Natural killer cell (primary cell): ENCODE data around the gene E2F3. TPM values are rescaled to one million over a fixed set of nuclear protein-coding genes. Genes with fewer than 3 reads are reported as not detected.

Source experiments
- ATAC-seq, 3 donors: fragments of 150-1000 bp in 2 of 3; fragments of 200-7000 bp in 1 of 3; cut with Tn5 transposase; 1 replicate in 1 of 3; 2 replicates in 2 of 3; pipeline ENCODE4 v1.10.0; 2021; ENCODE audit warnings: mild to moderate bottlenecking in 2 of 3, moderate library complexity in 2 of 3
- DNase-seq, 2 donors: peaks; one replicate each; pipeline versions ENCODE4 v3.0.0 to v3.0.0-alpha.2; 2013 to 2021; ENCODE audit warnings: mixed read lengths in 1 of 2
- H3K27ac ChIP-seq: one replicate; pipeline ENCODE4 v1.5.1; 2013; ENCODE audit warnings: mild to moderate bottlenecking, low read length
- H3K27me3 ChIP-seq: one replicate; pipeline ENCODE4 v1.6.1; 2013; ENCODE audit warnings: low read length; ENCODE audit not compliant: control insufficient read depth, insufficient read depth
- H3K36me3 ChIP-seq: one replicate; pipeline ENCODE4 v1.6.1; 2013; ENCODE audit warnings: low read length; ENCODE audit not compliant: control insufficient read depth, insufficient read depth
- H3K4me1 ChIP-seq: one replicate; pipeline ENCODE4 v1.6.1; 2013; ENCODE audit warnings: low read length; ENCODE audit not compliant: control insufficient read depth, insufficient read depth
- H3K4me3 ChIP-seq: one replicate; pipeline ENCODE4 v1.5.1; 2013; ENCODE audit warnings: low read length
- H3K9me3 ChIP-seq: one replicate; pipeline ENCODE4 v1.6.1; 2013; ENCODE audit warnings: low read length; ENCODE audit not compliant: control insufficient read depth, insufficient read depth
- H3K27ac Mint-ChIP-seq, 2 donors: one replicate each; pipeline ENCODE4 v1.8.0; 2022; ENCODE audit warnings: mild to moderate bottlenecking in 2 of 2, mixed read lengths in 2 of 2, moderate library complexity in 1 of 2
- H3K27me3 Mint-ChIP-seq, 2 donors: one replicate each; pipeline ENCODE4 v1.8.0; 2022; ENCODE audit warnings: low read depth in 2 of 2, mixed read lengths in 2 of 2
- H3K36me3 Mint-ChIP-seq: one replicate; pipeline ENCODE4 v1.8.0; 2022; ENCODE audit warnings: mixed read lengths
- H3K4me1 Mint-ChIP-seq, 2 donors: one replicate each; pipeline ENCODE4 v1.8.0; 2022; ENCODE audit warnings: mixed read lengths in 2 of 2
- H3K4me3 Mint-ChIP-seq: one replicate; pipeline ENCODE4 v1.8.0; 2022; ENCODE audit warnings: mild to moderate bottlenecking, moderate library complexity, mixed read lengths
- H3K9me3 Mint-ChIP-seq, 2 donors: one replicate each; pipeline ENCODE4 v1.8.0; 2022; ENCODE audit warnings: mixed read lengths in 2 of 2
- WGBS: methylation state at CpG from one replicate; pipeline ENCODE4 v1.1.7; 2013; ENCODE audit warnings: missing lambda C conversion rate; ENCODE audit not compliant: insufficient coverage; 5-methylcytosine and 5-hydroxymethylcytosine counted together
- intact Hi-C: fragments of 100-400 bp; cut with micrococcal nuclease; formaldehyde crosslinking; loops from one replicate; pipeline ENCODE4 v1.14.2; 2022
- total RNA-seq, 4 donors: library from RNA; stranded (reverse); fragments of 120-200 nt in 1 of 4; gene quantifications; one replicate each; pipeline versions ENCODE4 v1.2.3 to v1.2.4, GENCODE V29; 2013 to 2022
- TF ChIP-seq, protein P1 (sequence below): fragments of 200-600 bp; IDR thresholded peaks from one replicate; pipeline ENCODE4 v1.8.0; 2022; ENCODE audit warnings: antibody characterized with exemption

Gene E2F3
- total RNA-seq, 3 donors from 2014 or later (not counting 1 experiment from before 2014, with no cell fraction given), result 8.2 to 14.7 (median 12.2) TPM

- H3K4me1 Mint-ChIP-seq, result peaks cover 25 to 37% of the 10 kb centered on the region in 2 donors
- Histone ChIP-seq H3K36me3 (no peaks in the 10 kb centered on the region), H3K4me1 (no peaks in the 10 kb centered on the region), H3K4me3 (no peak overlapping the region), H3K9me3 (no peaks in the 10 kb centered on the region), H3K27me3 (no peaks in the 10 kb centered on the region), H3K27ac (no peak overlapping the region)
- TF ChIP-seq, protein P1, sequence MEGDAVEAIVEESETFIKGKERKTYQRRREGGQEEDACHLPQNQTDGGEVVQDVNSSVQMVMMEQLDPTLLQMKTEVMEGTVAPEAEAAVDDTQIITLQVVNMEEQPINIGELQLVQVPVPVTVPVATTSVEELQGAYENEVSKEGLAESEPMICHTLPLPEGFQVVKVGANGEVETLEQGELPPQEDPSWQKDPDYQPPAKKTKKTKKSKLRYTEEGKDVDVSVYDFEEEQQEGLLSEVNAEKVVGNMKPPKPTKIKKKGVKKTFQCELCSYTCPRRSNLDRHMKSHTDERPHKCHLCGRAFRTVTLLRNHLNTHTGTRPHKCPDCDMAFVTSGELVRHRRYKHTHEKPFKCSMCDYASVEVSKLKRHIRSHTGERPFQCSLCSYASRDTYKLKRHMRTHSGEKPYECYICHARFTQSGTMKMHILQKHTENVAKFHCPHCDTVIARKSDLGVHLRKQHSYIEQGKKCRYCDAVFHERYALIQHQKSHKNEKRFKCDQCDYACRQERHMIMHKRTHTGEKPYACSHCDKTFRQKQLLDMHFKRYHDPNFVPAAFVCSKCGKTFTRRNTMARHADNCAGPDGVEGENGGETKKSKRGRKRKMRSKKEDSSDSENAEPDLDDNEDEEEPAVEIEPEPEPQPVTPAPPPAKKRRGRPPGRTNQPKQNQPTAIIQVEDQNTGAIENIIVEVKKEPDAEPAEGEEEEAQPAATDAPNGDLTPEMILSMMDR, result no peak
- H3K27me3 Mint-ChIP-seq, result no peaks in the 10 kb centered on the region
- H3K4me3 Mint-ChIP-seq, result no peak overlapping the region
- intact Hi-C loops, result no loop called here
- DNase-seq, result no peak
- WGBS, result 96% methylated on average over 6 of the region's 6 CpGs
- H3K36me3 Mint-ChIP-seq, result no peaks in the 10 kb centered on the region
- no peak for ATAC-seq
- no peak overlapping the region for H3K27ac Mint-ChIP-seq
- H3K9me3 Mint-ChIP-seq, result no peaks in the 10 kb centered on the region
These were observed 58.0 kb downstream of the E2F3 start for GRCh38 chr6:20459682-20460081.

DNA sequence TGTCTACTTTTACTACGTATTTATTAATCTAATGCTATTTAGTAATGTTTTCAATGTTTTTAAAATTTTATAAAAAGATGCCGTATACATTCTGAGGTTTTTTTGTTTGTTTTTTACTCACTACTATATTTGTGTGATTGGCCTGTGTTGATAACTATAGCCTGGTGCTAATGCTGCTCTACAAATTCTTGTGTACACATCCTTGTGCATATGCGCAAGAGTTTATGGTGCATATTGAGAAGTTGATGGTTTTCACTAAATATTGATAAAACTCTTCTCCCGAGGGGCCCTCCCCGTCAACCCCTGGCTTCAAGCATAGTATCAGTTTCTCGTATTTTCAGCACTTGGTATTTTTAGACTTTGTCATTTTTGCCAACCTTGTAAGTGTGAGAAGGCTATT, 59.9 kb downstream of the E2F3 start:
- H3K27me3 ChIP-seq, result no peaks in the 10 kb centered on the region
- 94% methylated on average over 3 of the region's 6 CpGs for WGBS
- H3K4me1 ChIP-seq, result no peaks in the 10 kb centered on the region
- TF ChIP-seq, protein P1, result no peak
- no peak overlapping the region for H3K27ac ChIP-seq
- Mint-ChIP-seq H3K4me1 (peaks cover 28 to 30% of the 10 kb centered on the region in 2 donors), H3K9me3 (no peaks in the 10 kb centered on the region), H3K27ac (no peak overlapping the region), H3K36me3 (no peaks in the 10 kb centered on the region), H3K27me3 (no peaks in the 10 kb centered on the region), H3K4me3 (no peak overlapping the region)
- H3K9me3 ChIP-seq, result no peaks in the 10 kb centered on the region
- DNase-seq (no peak), ATAC-seq (no peak)
- no peak overlapping the region for H3K4me3 ChIP-seq
- intact Hi-C loops, result no loop called here
- H3K36me3 ChIP-seq, result no peaks in the 10 kb centered on the region

- no peaks in the 10 kb centered on the region for H3K4me1 ChIP-seq
- H3K36me3 ChIP-seq, result no peaks in the 10 kb centered on the region
- Mint-ChIP-seq H3K27me3 (no peaks in the 10 kb centered on the region), H3K4me1 (peaks cover 37 to 38% of the 10 kb centered on the region in 2 donors), H3K27ac (peak overlapping the region in 1 of 2 donors; percentile 11), H3K4me3 (no peak overlapping the region), H3K9me3 (no peaks in the 10 kb centered on the region), H3K36me3 (no peaks in the 10 kb centered on the region)
- ATAC-seq (no peak), DNase-seq (no peak)
- no peak overlapping the region for H3K27ac ChIP-seq
- intact Hi-C loops, result no loop called here
- H3K4me3 ChIP-seq, result no peak overlapping the region
- no peaks in the 10 kb centered on the region for H3K27me3 ChIP-seq
- TF ChIP-seq, protein P1, result no peak
- 63% methylated on average over 3 of the region's 5 CpGs for WGBS
- H3K9me3 ChIP-seq, result no peaks in the 10 kb centered on the region
These were observed 61.7 kb downstream of the E2F3 start for GRCh38 chr6:20463396-20463795.

- DNase-seq (no peak), ATAC-seq (no peak)
- H3K4me1 ChIP-seq, result no peaks in the 10 kb centered on the region
- no peak overlapping the region for H3K27ac ChIP-seq
- H3K27me3 ChIP-seq, result no peaks in the 10 kb centered on the region
- H3K9me3 ChIP-seq, result no peaks in the 10 kb centered on the region
- H3K36me3 Mint-ChIP-seq, result no peaks in the 10 kb centered on the region
- H3K27me3 Mint-ChIP-seq, result no peaks in the 10 kb centered on the region
- H3K4me1 Mint-ChIP-seq, result peaks cover 32 to 36% of the 10 kb centered on the region in 2 donors
- TF ChIP-seq, protein P1, result no peak
- H3K27ac Mint-ChIP-seq, result peak overlapping the region; percentile 11 to 14
- no peak overlapping the region for H3K4me3 Mint-ChIP-seq
- no peaks in the 10 kb centered on the region for H3K9me3 Mint-ChIP-seq
- WGBS, result 97% methylated on average over 2 of the region's 2 CpGs
- intact Hi-C loops, result no loop called here
- H3K4me3 ChIP-seq, result no peak overlapping the region
- no peaks in the 10 kb centered on the region for H3K36me3 ChIP-seq
These were observed 62.4 kb downstream of the E2F3 start for GRCh38 chr6:20464041-20464440.
